ENCODE results near the gene ASAP3.

Gene ASAP3

DNA sequence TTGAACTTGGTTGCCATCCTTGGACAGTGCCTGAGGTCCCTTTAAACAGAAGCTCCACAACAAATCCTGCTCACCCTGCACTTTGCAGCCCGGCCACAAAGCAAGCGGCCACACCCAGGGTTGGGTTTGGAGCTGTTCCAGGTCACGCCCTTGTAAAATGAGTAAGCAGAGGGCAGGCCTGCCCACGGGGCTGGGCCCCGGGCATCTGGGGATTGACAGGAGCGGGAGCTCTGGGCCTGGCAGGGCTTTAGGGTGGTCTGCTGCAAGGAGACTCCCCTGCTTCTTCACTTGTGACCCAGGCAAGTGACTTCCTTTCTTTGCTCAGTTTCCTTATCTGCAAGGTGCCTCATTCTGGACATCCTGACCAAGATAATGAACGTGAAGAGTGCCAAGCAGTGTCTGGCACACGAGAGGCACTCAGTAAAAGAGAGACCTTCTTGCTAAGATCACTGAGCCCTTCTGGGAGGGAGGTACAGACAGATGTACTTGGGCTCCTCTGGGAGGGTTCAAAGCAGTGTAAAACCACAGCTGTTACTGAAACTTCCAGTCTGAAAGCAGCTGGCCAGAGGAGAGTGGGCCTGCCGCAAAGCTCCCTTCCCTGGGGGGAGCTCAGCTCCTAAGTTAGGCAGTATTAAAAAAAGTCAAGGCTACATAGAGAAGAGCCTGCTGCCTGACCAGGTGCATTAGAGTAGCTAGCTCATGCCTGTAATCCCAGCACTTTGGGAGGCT lies 44.4 kb upstream of the ASAP3 start (continued):
- TF ChIP-seq KLF1 (tag by site-specific recombination; IDR thresholded peaks at IDR 0.05) (peak; percentile 97), EGR2 (tag by site-specific recombination; IDR thresholded peaks at IDR 0.05; ENCODE audit: low read depth) (peak; percentile 55; the same call in 1 of the 2 replicates), ZNF132 (tag by site-specific recombination; IDR thresholded peaks at IDR 0.05; ENCODE audit: borderline replicate concordance) (no peak), KLF7 (tag by site-specific recombination; IDR thresholded peaks at IDR 0.05; ENCODE audit: borderline replicate concordance) (peak; percentile 90), KLF10 (tag by site-specific recombination; IDR thresholded peaks at IDR 0.05) (peak; percentile 83), KLF9 (tag by site-specific recombination; IDR thresholded peaks at IDR 0.05; ENCODE audit: low read depth) (peak; percentile 80), KLF8 (tag by site-specific recombination; IDR thresholded peaks at IDR 0.05) (peak; percentile 16; the same call in 1 of the 2 replicates), ZFP69B (tag by site-specific recombination; IDR thresholded peaks at IDR 0.05) (peak; percentile 66; the same call in 1 of the 2 replicates), ZNF501 (tag by site-specific recombination; IDR thresholded peaks at IDR 0.05) (no peak), ZFHX2 (tag by site-specific recombination; conservative IDR thresholded peaks at IDR 0.05) (peak; percentile 63; the same call in 1 of the 2 replicates), ZBTB1 (tag by site-specific recombination; IDR thresholded peaks at IDR 0.05) (no peak), ZNF768 (tag by site-specific recombination; IDR thresholded peaks at IDR 0.05) (no peak), OSR2 (tag by site-specific recombination; IDR thresholded peaks at IDR 0.05) (peak; percentile 40; the same call in 1 of the 2 replicates), ZBTB20 (tag by site-specific recombination; IDR thresholded peaks at IDR 0.05) (peak; percentile 97), SP2 (tag by site-specific recombination; IDR thresholded peaks at IDR 0.05) (peak; percentile 59), ZNF600 (tag by site-specific recombination; IDR thresholded peaks at IDR 0.05) (peak; percentile 73), ZNF335 (tag by site-specific recombination; conservative IDR thresholded peaks at IDR 0.05) (peak; percentile 48), ZNF366 (tag by site-specific recombination; conservative IDR thresholded peaks at IDR 0.05) (peak; percentile 41; the same call in 1 of the 2 replicates), SP3 (tag by site-specific recombination; IDR thresholded peaks at IDR 0.05) (peak; percentile 73), ZNF394 (tag by site-specific recombination; IDR thresholded peaks at IDR 0.05; ENCODE audit: borderline replicate concordance) (peak; percentile 73; the same call in 1 of the 2 replicates), FEZF1 (tag by site-specific recombination; IDR thresholded peaks at IDR 0.05) (peak; percentile 49; the same call in 1 of the 2 replicates)
- TF ChIP-seq, protein P1, sequence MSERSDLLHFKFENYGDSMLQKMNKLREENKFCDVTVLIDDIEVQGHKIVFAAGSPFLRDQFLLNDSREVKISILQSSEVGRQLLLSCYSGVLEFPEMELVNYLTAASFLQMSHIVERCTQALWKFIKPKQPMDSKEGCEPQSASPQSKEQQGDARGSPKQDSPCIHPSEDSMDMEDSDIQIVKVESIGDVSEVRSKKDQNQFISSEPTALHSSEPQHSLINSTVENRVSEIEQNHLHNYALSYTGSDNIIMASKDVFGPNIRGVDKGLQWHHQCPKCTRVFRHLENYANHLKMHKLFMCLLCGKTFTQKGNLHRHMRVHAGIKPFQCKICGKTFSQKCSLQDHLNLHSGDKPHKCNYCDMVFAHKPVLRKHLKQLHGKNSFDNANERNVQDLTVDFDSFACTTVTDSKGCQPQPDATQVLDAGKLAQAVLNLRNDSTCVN (tag by site-specific recombination; optimal IDR thresholded peaks at IDR 0.05): peak; percentile 14
- TF ChIP-seq, protein P2, sequence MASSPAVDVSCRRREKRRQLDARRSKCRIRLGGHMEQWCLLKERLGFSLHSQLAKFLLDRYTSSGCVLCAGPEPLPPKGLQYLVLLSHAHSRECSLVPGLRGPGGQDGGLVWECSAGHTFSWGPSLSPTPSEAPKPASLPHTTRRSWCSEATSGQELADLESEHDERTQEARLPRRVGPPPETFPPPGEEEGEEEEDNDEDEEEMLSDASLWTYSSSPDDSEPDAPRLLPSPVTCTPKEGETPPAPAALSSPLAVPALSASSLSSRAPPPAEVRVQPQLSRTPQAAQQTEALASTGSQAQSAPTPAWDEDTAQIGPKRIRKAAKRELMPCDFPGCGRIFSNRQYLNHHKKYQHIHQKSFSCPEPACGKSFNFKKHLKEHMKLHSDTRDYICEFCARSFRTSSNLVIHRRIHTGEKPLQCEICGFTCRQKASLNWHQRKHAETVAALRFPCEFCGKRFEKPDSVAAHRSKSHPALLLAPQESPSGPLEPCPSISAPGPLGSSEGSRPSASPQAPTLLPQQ (tag by site-specific recombination; IDR thresholded peaks at IDR 0.05): peak; percentile 86
- TF ChIP-seq, protein P3, sequence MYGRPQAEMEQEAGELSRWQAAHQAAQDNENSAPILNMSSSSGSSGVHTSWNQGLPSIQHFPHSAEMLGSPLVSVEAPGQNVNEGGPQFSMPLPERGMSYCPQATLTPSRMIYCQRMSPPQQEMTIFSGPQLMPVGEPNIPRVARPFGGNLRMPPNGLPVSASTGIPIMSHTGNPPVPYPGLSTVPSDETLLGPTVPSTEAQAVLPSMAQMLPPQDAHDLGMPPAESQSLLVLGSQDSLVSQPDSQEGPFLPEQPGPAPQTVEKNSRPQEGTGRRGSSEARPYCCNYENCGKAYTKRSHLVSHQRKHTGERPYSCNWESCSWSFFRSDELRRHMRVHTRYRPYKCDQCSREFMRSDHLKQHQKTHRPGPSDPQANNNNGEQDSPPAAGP (tag by site-specific recombination; IDR thresholded peaks at IDR 0.05): 0 out of 2 replicates have a peak, but pooled peaks have one; percentile 52
- TF ChIP-seq, protein P4, sequence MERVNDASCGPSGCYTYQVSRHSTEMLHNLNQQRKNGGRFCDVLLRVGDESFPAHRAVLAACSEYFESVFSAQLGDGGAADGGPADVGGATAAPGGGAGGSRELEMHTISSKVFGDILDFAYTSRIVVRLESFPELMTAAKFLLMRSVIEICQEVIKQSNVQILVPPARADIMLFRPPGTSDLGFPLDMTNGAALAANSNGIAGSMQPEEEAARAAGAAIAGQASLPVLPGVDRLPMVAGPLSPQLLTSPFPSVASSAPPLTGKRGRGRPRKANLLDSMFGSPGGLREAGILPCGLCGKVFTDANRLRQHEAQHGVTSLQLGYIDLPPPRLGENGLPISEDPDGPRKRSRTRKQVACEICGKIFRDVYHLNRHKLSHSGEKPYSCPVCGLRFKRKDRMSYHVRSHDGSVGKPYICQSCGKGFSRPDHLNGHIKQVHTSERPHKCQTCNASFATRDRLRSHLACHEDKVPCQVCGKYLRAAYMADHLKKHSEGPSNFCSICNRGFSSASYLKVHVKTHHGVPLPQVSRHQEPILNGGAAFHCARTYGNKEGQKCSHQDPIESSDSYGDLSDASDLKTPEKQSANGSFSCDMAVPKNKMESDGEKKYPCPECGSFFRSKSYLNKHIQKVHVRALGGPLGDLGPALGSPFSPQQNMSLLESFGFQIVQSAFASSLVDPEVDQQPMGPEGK (tag by site-specific recombination; IDR thresholded peaks at IDR 0.05): peak; percentile 45; the same call in 1 of the 2 replicates
- TF ChIP-seq, protein P5, sequence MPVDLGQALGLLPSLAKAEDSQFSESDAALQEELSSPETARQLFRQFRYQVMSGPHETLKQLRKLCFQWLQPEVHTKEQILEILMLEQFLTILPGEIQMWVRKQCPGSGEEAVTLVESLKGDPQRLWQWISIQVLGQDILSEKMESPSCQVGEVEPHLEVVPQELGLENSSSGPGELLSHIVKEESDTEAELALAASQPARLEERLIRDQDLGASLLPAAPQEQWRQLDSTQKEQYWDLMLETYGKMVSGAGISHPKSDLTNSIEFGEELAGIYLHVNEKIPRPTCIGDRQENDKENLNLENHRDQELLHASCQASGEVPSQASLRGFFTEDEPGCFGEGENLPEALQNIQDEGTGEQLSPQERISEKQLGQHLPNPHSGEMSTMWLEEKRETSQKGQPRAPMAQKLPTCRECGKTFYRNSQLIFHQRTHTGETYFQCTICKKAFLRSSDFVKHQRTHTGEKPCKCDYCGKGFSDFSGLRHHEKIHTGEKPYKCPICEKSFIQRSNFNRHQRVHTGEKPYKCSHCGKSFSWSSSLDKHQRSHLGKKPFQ (tag by site-specific recombination; IDR thresholded peaks at IDR 0.05): no peak
- TF ChIP-seq, protein P6, sequence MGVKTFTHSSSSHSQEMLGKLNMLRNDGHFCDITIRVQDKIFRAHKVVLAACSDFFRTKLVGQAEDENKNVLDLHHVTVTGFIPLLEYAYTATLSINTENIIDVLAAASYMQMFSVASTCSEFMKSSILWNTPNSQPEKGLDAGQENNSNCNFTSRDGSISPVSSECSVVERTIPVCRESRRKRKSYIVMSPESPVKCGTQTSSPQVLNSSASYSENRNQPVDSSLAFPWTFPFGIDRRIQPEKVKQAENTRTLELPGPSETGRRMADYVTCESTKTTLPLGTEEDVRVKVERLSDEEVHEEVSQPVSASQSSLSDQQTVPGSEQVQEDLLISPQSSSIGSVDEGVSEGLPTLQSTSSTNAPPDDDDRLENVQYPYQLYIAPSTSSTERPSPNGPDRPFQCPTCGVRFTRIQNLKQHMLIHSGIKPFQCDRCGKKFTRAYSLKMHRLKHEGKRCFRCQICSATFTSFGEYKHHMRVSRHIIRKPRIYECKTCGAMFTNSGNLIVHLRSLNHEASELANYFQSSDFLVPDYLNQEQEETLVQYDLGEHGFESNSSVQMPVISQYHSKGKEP (tag by site-specific recombination; IDR thresholded peaks at IDR 0.05): peak; percentile 2; the same call in 1 of the 2 replicates
